ENCODE data around the gene NDUFAF5. TPM values are rescaled to one million over a fixed set of nuclear protein-coding genes. Genes with fewer than 3 reads are reported as not detected.
A peak's percentile ranks its signal among the peaks of the same experiment; 100 is the strongest.

Gene NDUFAF5
- total RNA-seq, 6 experiments from 2014 or later = 15.3 to 21.9 (median 18.0) TPM

GRCh38 chr20:13741879-13742278, 42.9 kb upstream of the NDUFAF5 start:
- H3K4me3 Mint-ChIP-seq = no peak overlapping the region
- no peak for DNase-seq
- peaks cover 45% of the 10 kb centered on the region for H3K36me3 Mint-ChIP-seq (ENCODE audit: low read depth)
- H3K4me1 Mint-ChIP-seq (ENCODE audit: low read depth) = peaks cover 24% of the 10 kb centered on the region
- peaks cover 4% of the 10 kb centered on the region; the same call in 1 of the 2 replicates for H3K9me3 Mint-ChIP-seq
- no peaks in the 10 kb centered on the region for H3K27me3 Mint-ChIP-seq (ENCODE audit: insufficient read depth)
- H3K27ac Mint-ChIP-seq = no peak overlapping the region; the same call in 1 of the 2 replicates
- TF ChIP-seq CTCF (IDR thresholded peaks at IDR 0.05) = no peak

GRCh38 chr20:13744352-13744751, 40.5 kb upstream of the NDUFAF5 start:
- peak; percentile 3 for DNase-seq
- no peak overlapping the region; the same call in none of the 2 replicates for H3K27ac Mint-ChIP-seq
- peaks cover 4% of the 10 kb centered on the region; the same call in 1 of the 2 replicates for H3K9me3 Mint-ChIP-seq
- H3K4me1 Mint-ChIP-seq (ENCODE audit: low read depth) = peaks cover 19% of the 10 kb centered on the region
- no peak for TF ChIP-seq CTCF (IDR thresholded peaks at IDR 0.05)
- H3K36me3 Mint-ChIP-seq (ENCODE audit: low read depth) = peaks cover 37% of the 10 kb centered on the region
- no peak overlapping the region for H3K4me3 Mint-ChIP-seq
- no peaks in the 10 kb centered on the region for H3K27me3 Mint-ChIP-seq (ENCODE audit: insufficient read depth)

- peaks cover 25% of the 10 kb centered on the region for H3K36me3 Mint-ChIP-seq (ENCODE audit: low read depth)
- H3K4me3 Mint-ChIP-seq = no peak overlapping the region
- H3K4me1 Mint-ChIP-seq (ENCODE audit: low read depth) = peaks cover 13% of the 10 kb centered on the region
- TF ChIP-seq CTCF (IDR thresholded peaks at IDR 0.05) = no peak
- H3K27ac Mint-ChIP-seq = no peak overlapping the region
- DNase-seq = peak; percentile 3
- H3K9me3 Mint-ChIP-seq = no peaks in the 10 kb centered on the region
- H3K27me3 Mint-ChIP-seq (ENCODE audit: insufficient read depth) = no peaks in the 10 kb centered on the region
Observed at GRCh38 chr20:13745784-13746183, 39.0 kb upstream of the NDUFAF5 start.

DNA sequence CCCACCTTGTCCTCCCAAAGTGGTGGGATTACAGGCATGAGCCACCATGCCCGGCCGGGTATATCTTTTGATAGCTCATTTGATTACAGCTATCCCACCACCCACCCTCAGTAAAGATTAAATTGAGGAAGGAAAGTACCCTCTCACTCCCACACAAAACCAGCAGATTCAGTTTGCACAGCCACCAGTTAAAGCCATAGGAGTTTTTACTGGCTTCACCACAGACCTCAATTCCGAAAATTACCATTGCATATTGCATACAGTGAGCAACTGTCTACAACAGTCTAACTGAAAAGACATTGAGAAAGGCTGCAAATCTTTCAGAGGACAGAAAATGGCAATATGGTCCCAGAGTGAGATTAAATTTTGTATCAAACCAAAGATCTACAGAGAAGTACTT, 35.0 kb upstream of the NDUFAF5 start:
- Mint-ChIP-seq H3K27me3 (ENCODE audit: insufficient read depth) (no peaks in the 10 kb centered on the region), H3K27ac (no peak overlapping the region), H3K4me3 (no peak overlapping the region), H3K9me3 (no peaks in the 10 kb centered on the region), H3K36me3 (ENCODE audit: low read depth) (no peaks in the 10 kb centered on the region), H3K4me1 (ENCODE audit: low read depth) (peaks cover 1% of the 10 kb centered on the region; the same call in 1 of the 2 replicates)
- DNase-seq = no peak
- TF ChIP-seq CTCF (IDR thresholded peaks at IDR 0.05) = no peak

DNA sequence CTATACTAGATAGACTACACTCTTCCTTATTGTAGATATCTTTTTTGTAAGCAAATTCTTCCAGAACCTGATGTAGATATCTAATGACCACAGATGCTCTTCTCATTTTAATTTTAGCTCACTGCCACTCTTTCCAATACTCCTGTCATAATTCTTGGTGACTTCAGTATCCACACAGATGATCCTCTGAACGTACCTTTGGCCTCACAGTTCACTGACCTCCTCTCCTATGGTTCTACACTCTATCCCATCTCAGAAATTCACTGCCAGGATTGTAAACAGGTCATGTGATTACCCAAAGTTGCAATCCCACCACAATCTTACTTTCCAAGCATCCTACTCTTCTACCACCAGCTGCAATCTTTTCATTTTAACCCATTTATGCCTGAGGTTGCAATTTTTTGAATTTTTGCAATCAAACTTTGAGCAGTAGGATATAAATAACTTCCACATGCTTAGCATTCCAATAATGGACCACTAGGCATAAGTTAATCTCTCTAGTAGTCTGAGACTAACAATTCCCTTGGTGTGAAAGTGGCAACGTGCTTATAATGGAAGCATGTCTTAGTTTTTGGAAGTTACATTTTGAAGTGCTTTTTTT, 31.3 kb upstream of the NDUFAF5 start:
- Mint-ChIP-seq H3K9me3 (no peaks in the 10 kb centered on the region), H3K27ac (no peak overlapping the region), H3K4me1 (ENCODE audit: low read depth) (no peaks in the 10 kb centered on the region), H3K4me3 (no peak overlapping the region), H3K36me3 (ENCODE audit: low read depth) (0 out of 2 replicates have a peak, but pooled peaks cover 4% of the 10 kb centered on the region), H3K27me3 (ENCODE audit: insufficient read depth) (no peaks in the 10 kb centered on the region)
- DNase-seq = no peak
- TF ChIP-seq CTCF (IDR thresholded peaks at IDR 0.05) = no peak

All from HFFc6 (cell line).